Measurements from ENCODE around the gene CCDC91. TPM values are rescaled to one million over a fixed set of nuclear protein-coding genes. Genes with fewer than 3 reads are reported as not detected.

The CCDC91 gene
- polyA plus RNA-seq, 3 donors, result 6.3 to 18.1 (median 15.6) TPM

- Histone ChIP-seq H3K4me1 (ENCODE audit: control insufficient read depth in 1 of 2, insufficient read depth in 2 of 2, low read length in 2 of 2) (peaks cover 5 to 7% of the 10 kb centered on the region in 2 donors), H4K20me1 (ENCODE audit: insufficient read depth, low read length) (no peaks in the 10 kb centered on the region), H3K27me3 (ENCODE audit: control insufficient read depth in 2 of 2, insufficient read depth in 2 of 2, low read length in 2 of 2) (no peaks in the 10 kb centered on the region), H3K79me2 (ENCODE audit: insufficient read depth, low read length) (no peaks in the 10 kb centered on the region), H3K4me3 (replicated peaks in 1 of 3; ENCODE audit: low read depth in 2 of 3, low read length in 3 of 3) (no peak overlapping the region), H3K36me3 (replicated peaks in 1 of 2; ENCODE audit: control insufficient read depth in 1 of 2, insufficient read depth in 2 of 2, low read length in 2 of 2) (no peaks in the 10 kb centered on the region), H3K27ac (ENCODE audit: low read depth in 1 of 2, low read length in 2 of 2) (no peak overlapping the region), H3K9me3 (replicated peaks in 1 of 2; ENCODE audit: control insufficient read depth in 1 of 2, insufficient read depth in 1 of 2, low read length in 2 of 2) (no peaks in the 10 kb centered on the region), H3K4me2 (replicated peaks; ENCODE audit: extremely low read depth, low read length, poor library complexity, severe bottlenecking) (no peak overlapping the region), H3K9ac (ENCODE audit: insufficient read depth, low read length, poor library complexity, severe bottlenecking) (no peak overlapping the region), H2AFZ (ENCODE audit: insufficient read depth, low read depth, low read length, poor library complexity, severe bottlenecking) (no peak overlapping the region)
- Mint-ChIP-seq H3K4me3 (no peak overlapping the region), H3K27me3 (ENCODE audit: low read depth in 3 of 3) (no peaks in the 10 kb centered on the region), H3K36me3 (no peaks in the 10 kb centered on the region), H3K4me1 (peaks cover 9% of the 10 kb centered on the region), H3K27ac (no peak overlapping the region), H3K9me3 (peaks cover 0 to 5% (median 2%) of the 10 kb centered on the region in 7 donors)
- intact Hi-C loops (cut with micrococcal nuclease), result no loop called here
- no peak for DNase-seq
- WGBS (ENCODE audit: insufficient coverage), result no CpG with 5 or more reads among the region's 3 CpGs
- no peak for TF ChIP-seq CTCF (IDR thresholded peaks at IDR 0.05)
Observed at GRCh38 chr12:28578833-28579252, 388.6 kb downstream of the CCDC91 start.

DNA sequence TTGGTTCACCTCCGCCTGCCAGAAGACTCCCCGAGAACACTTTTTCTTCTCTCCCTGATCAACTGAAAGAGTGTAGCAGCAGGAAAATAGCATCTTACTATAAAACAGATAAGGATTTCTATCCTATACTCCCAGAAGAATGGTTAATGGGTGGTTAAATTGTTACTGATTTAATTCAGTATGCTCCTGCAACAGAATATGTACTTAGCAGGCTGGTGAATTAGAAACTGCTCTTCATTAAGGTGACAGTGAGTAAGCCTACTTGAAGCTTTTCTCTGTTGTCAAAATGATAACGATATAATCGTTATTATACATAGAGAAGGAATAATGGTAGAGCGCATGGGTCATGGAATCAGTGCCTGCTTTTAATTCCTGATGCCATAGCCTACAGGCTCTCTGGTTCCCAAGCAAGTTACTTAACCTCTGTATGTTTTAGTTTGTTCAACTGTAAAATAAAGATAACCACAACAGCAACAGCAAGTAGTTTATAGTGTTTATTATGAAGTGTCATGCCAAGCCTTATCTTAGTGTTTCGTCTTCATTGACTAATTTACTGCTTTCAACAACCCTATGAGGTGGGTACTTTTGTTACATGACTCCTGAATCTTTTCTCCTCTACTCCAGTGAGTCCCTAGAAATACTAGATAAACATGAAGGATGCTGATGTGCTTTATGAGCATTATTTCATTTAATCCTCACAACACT lies 392.6 kb downstream of the CCDC91 start:
- no peaks in the 10 kb centered on the region for H4K20me1 ChIP-seq (ENCODE audit: insufficient read depth, low read length)
- no peak overlapping the region for H3K9ac ChIP-seq (ENCODE audit: insufficient read depth, low read length, poor library complexity, severe bottlenecking)
- no peak overlapping the region for H3K4me3 ChIP-seq (replicated peaks in 1 of 3; ENCODE audit: low read depth in 2 of 3, low read length in 3 of 3)
- no peaks in the 10 kb centered on the region for H3K9me3 ChIP-seq (replicated peaks in 1 of 2; ENCODE audit: control insufficient read depth in 1 of 2, insufficient read depth in 1 of 2, low read length in 2 of 2)
- intact Hi-C loops (cut with micrococcal nuclease), result no loop called here
- Mint-ChIP-seq H3K9me3 (peaks cover 0 to 4% (median 2%) of the 10 kb centered on the region in 7 donors), H3K27me3 (ENCODE audit: low read depth in 3 of 3) (peaks cover 0 to 1% (median 0%) of the 10 kb centered on the region in 3 donors), H3K4me1 (peaks cover 23% of the 10 kb centered on the region), H3K4me3 (no peak overlapping the region), H3K27ac (no peak overlapping the region), H3K36me3 (no peaks in the 10 kb centered on the region)
- no peaks in the 10 kb centered on the region for H3K79me2 ChIP-seq (ENCODE audit: insufficient read depth, low read length)
- H3K4me1 ChIP-seq (ENCODE audit: control insufficient read depth in 1 of 2, insufficient read depth in 2 of 2, low read length in 2 of 2), result peaks cover 7 to 10% of the 10 kb centered on the region in 2 donors
- no peak for TF ChIP-seq CTCF (IDR thresholded peaks at IDR 0.05)
- no peak for DNase-seq
- no peaks in the 10 kb centered on the region for H3K36me3 ChIP-seq (replicated peaks in 1 of 2; ENCODE audit: control insufficient read depth in 1 of 2, insufficient read depth in 2 of 2, low read length in 2 of 2)
- H3K4me2 ChIP-seq (replicated peaks; ENCODE audit: extremely low read depth, low read length, poor library complexity, severe bottlenecking), result no peak overlapping the region
- H3K27me3 ChIP-seq (ENCODE audit: control insufficient read depth in 2 of 2, insufficient read depth in 2 of 2, low read length in 2 of 2), result no peaks in the 10 kb centered on the region
- WGBS (ENCODE audit: insufficient coverage), result no CpG with 5 or more reads among the region's 6 CpGs
- no peak overlapping the region for H3K27ac ChIP-seq (ENCODE audit: low read depth in 1 of 2, low read length in 2 of 2)
- no peak overlapping the region for H2AFZ ChIP-seq (ENCODE audit: insufficient read depth, low read depth, low read length, poor library complexity, severe bottlenecking)

All from CD14-positive monocyte (primary cell).